Fibroblast of lung (primary cell): ENCODE measurements around the gene KDR. TPM values are rescaled to one million over a fixed set of nuclear protein-coding genes. Genes with fewer than 3 reads are reported as not detected.

Experiments used
- DNase-seq, 2 donors: peaks; one replicate each; pipeline versions ENCODE4 v3.0.0 to v3.0.0-alpha.2; 2010; ENCODE audit warnings: low read depth in 2 of 2
- H2AFZ ChIP-seq: 2 replicates; pipeline ENCODE4 v1.5.1; 2012; ENCODE audit warnings: low read length, control low read depth, inconsistent platforms
- H3K27ac ChIP-seq: 2 replicates; pipeline ENCODE4 v1.5.1; 2011; ENCODE audit warnings: low read length, control low read depth; ENCODE audit not compliant: insufficient read depth
- H3K27me3 ChIP-seq: 2 replicates; pipeline ENCODE4 v1.5.1; 2011; ENCODE audit warnings: mild to moderate bottlenecking, low read length; ENCODE audit not compliant: control insufficient read depth, insufficient read depth
- H3K36me3 ChIP-seq: 2 replicates; pipeline ENCODE4 v1.5.1; 2011; ENCODE audit warnings: low read length; ENCODE audit not compliant: control insufficient read depth, insufficient read depth
- H3K4me1 ChIP-seq: 2 replicates; pipeline ENCODE4 v1.5.1; 2011; ENCODE audit warnings: low read length; ENCODE audit not compliant: control insufficient read depth, insufficient read depth; ENCODE audit errors: extremely low read depth
- H3K4me2 ChIP-seq: 2 replicates; pipeline ENCODE4 v1.5.1; 2011; ENCODE audit warnings: low read length, control low read depth; ENCODE audit not compliant: insufficient read depth; ENCODE audit errors: extremely low read depth
- H3K4me3 ChIP-seq, 4 experiments: fragments of 200-600 bp in 1 of 4; sonication (generic) in 1 of 4; replicated peaks in 1 of 4; 2 replicates each; pipeline ENCODE4 v1.5.1; 2011 to 2016; ENCODE audit warnings: low read length in 4 of 4, low read depth in 3 of 4, mild to moderate bottlenecking in 3 of 4, control low read depth in 2 of 4, inconsistent platforms in 1 of 4, mixed read lengths in 1 of 4; ENCODE audit not compliant: insufficient read depth in 1 of 4; ENCODE audit errors: control extremely low read depth in 1 of 4
- H3K79me2 ChIP-seq: 2 replicates; pipeline ENCODE4 v1.5.1; 2012; ENCODE audit warnings: mild to moderate bottlenecking, low read length, inconsistent platforms; ENCODE audit not compliant: control insufficient read depth, insufficient read depth
- H3K9ac ChIP-seq: 2 replicates; pipeline ENCODE4 v1.5.1; 2011; ENCODE audit warnings: mild to moderate bottlenecking, low read length, control low read depth; ENCODE audit not compliant: insufficient read depth
- H3K9me3 ChIP-seq: 2 replicates; pipeline ENCODE4 v1.5.1; 2012; ENCODE audit warnings: low read depth, low read length; ENCODE audit not compliant: control insufficient read depth, insufficient read depth
- H4K20me1 ChIP-seq: 2 replicates; pipeline ENCODE4 v1.5.1; 2011; ENCODE audit warnings: low read length; ENCODE audit not compliant: control insufficient read depth, insufficient read depth; ENCODE audit errors: extremely low read depth
- EZH2 ChIP-seq: IDR thresholded peaks from 2 replicates; pipeline ENCODE4 v1.5.1; 2012; ENCODE audit warnings: low read length, control low read depth, mild to moderate bottlenecking; ENCODE audit errors: missing control alignments
- polyA plus RNA-seq, 2 donors: library from polyadenylated mRNA; depleted of rRNA in 1 of 2; stranded (reverse) in 1 of 2; unstranded in 1 of 2; fragments of >200 nt; gene quantifications; 2 replicates each; pipeline ENCODE4 v1.2.1, GENCODE V29; 2011 to 2012; ENCODE audit warnings: missing spikeins in 1 of 2
- total RNA-seq: library from RNA; depleted of rRNA; stranded (reverse); fragments of >200 nt; gene quantifications from 2 replicates; pipeline ENCODE4 v1.2.1, GENCODE V29; 2014
- TF ChIP-seq, protein P1 (sequence below), 2 donors: IDR thresholded peaks in 1 of 2; conservative IDR thresholded peaks in 1 of 2; 1 replicate in 1 of 2; 2 replicates in 1 of 2; pipeline ENCODE4 v1.5.1; 2011 to 2012; ENCODE audit warnings: low read length in 2 of 2, control low read depth in 1 of 2, inconsistent platforms in 1 of 2, low read depth in 1 of 2, mild to moderate bottlenecking in 1 of 2

Gene KDR
- total and polyA plus RNA-seq, 2 donors (not counting 1 experiment from before 2014, with no cell fraction given): 0.05 TPM; not detected in 1

DNA sequence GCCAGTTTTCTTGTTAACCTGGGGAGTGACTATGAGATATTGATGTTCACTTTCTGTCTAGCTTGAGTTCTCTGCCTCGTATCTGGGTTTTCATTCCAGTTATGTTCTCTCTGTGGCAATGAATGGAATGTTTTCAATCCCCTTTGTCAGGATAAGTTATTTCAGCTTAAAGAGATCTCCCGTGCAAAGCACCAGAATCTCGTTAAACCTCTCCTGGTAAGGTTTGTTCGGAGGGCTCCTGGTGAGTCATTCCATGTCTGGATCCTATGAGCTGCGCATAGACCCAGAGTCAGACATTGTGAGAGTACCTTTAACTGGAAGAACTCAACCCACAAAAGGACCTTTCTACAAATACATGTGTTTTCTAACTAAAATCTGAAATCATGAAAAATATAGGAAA is 51.0 kb downstream of the KDR start:
- H2AFZ ChIP-seq: no peak overlapping the region
- H3K27me3 ChIP-seq: no peaks in the 10 kb centered on the region
- H3K4me2 ChIP-seq: no peak overlapping the region
- no peak overlapping the region for H3K4me3 ChIP-seq
- H3K36me3 ChIP-seq: no peaks in the 10 kb centered on the region
- peak in 1 of 2 donors; percentile 83 for DNase-seq
- no peak overlapping the region for H3K9ac ChIP-seq
- no peak overlapping the region for H3K27ac ChIP-seq
- H3K4me1 ChIP-seq: no peaks in the 10 kb centered on the region
- TF ChIP-seq EZH2: no peak
- TF ChIP-seq, protein P1, sequence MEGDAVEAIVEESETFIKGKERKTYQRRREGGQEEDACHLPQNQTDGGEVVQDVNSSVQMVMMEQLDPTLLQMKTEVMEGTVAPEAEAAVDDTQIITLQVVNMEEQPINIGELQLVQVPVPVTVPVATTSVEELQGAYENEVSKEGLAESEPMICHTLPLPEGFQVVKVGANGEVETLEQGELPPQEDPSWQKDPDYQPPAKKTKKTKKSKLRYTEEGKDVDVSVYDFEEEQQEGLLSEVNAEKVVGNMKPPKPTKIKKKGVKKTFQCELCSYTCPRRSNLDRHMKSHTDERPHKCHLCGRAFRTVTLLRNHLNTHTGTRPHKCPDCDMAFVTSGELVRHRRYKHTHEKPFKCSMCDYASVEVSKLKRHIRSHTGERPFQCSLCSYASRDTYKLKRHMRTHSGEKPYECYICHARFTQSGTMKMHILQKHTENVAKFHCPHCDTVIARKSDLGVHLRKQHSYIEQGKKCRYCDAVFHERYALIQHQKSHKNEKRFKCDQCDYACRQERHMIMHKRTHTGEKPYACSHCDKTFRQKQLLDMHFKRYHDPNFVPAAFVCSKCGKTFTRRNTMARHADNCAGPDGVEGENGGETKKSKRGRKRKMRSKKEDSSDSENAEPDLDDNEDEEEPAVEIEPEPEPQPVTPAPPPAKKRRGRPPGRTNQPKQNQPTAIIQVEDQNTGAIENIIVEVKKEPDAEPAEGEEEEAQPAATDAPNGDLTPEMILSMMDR (conservative IDR thresholded peaks at IDR 0.05 in 1 of 2, IDR thresholded peaks at IDR 0.05 in 1 of 2; ENCODE audit: low read depth in 1 of 2, low read length in 2 of 2): no peak
- H3K9me3 ChIP-seq: no peaks in the 10 kb centered on the region
- no peaks in the 10 kb centered on the region for H4K20me1 ChIP-seq
- no peaks in the 10 kb centered on the region for H3K79me2 ChIP-seq

DNA sequence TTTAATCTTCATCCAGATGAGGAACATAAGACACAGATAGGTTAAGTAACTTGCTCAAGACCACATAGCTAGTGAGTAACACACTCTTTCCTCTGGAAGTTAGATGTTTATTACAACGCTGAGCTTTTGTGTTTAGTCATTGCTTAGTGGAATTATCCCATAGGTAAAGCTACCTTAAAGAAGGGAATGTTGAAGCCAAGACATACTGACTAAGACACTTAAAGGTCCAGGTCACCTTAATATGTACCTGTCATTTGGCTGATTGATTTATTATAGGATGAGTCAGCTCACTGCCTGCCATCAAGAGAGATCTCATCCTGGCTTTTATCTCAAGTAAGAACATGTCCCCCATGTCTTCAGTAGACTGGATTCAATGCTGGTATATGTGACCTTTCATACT is 53.4 kb downstream of the KDR start:
- Histone ChIP-seq H2AFZ (no peak overlapping the region), H3K79me2 (no peaks in the 10 kb centered on the region), H3K36me3 (no peaks in the 10 kb centered on the region), H3K4me2 (no peak overlapping the region), H3K27ac (no peak overlapping the region), H3K4me1 (no peaks in the 10 kb centered on the region), H3K4me3 (no peak overlapping the region), H4K20me1 (no peaks in the 10 kb centered on the region), H3K27me3 (no peaks in the 10 kb centered on the region), H3K9me3 (no peaks in the 10 kb centered on the region), H3K9ac (no peak overlapping the region)
- DNase-seq: no peak
- TF ChIP-seq, protein P1 (conservative IDR thresholded peaks at IDR 0.05 in 1 of 2, IDR thresholded peaks at IDR 0.05 in 1 of 2; ENCODE audit: low read depth in 1 of 2, low read length in 2 of 2): no peak
- no peak for TF ChIP-seq EZH2

DNA sequence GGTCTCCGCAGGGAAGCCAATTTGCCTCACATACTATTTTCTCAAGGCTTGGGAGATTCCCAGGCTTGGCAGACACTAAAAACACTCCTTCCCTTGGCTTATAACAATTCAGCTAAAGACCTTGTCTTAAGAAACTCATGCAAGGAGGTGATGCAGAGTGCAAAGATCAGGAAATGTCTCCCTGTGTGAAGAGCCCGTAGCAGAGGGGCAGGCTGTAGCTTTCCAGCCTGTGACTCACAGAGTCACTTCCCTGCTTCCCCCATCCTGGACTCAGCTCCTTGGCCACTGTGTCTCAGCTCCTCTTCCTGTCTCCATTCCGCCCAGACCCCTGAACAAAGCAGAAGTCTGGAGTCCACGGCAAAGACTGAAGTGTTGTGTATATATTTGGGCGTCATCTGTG is 56.1 kb downstream of the KDR start:
- H3K27me3 ChIP-seq: no peaks in the 10 kb centered on the region
- no peak overlapping the region for H3K4me2 ChIP-seq
- TF ChIP-seq, protein P1 (conservative IDR thresholded peaks at IDR 0.05 in 1 of 2, IDR thresholded peaks at IDR 0.05 in 1 of 2; ENCODE audit: low read depth in 1 of 2, low read length in 2 of 2): no peak
- no peak for TF ChIP-seq EZH2
- no peak overlapping the region for H3K4me3 ChIP-seq
- H4K20me1 ChIP-seq: no peaks in the 10 kb centered on the region
- no peaks in the 10 kb centered on the region for H3K79me2 ChIP-seq
- H3K36me3 ChIP-seq: no peaks in the 10 kb centered on the region
- H3K9me3 ChIP-seq: no peaks in the 10 kb centered on the region
- H2AFZ ChIP-seq: no peak overlapping the region
- no peak overlapping the region for H3K27ac ChIP-seq
- H3K9ac ChIP-seq: no peak overlapping the region
- no peaks in the 10 kb centered on the region for H3K4me1 ChIP-seq
- DNase-seq: peak in 1 of 2 donors; percentile 47
